Measurements from ENCODE around the gene RXYLT1.
"Not testable (repeated sequence)": the region's sequence is repeated elsewhere in the genome, so short reads cannot be mapped to it uniquely, and the experiment has no call there.

GRCh38 chr12:63733585-63733984 is 46.1 kb upstream of the RXYLT1 start:
- not testable (repeated sequence) for TF ChIP-seq CTCF (IDR thresholded peaks at IDR 0.05; ENCODE audit: insufficient read depth, low read length); POLR2AphosphoS5 (IDR thresholded peaks at IDR 0.05; ENCODE audit: low read depth); GABPA (IDR thresholded peaks at IDR 0.05; ENCODE audit: low read depth); SPI1 (IDR thresholded peaks at IDR 0.05; ENCODE audit: borderline replicate concordance, low read depth)
- TF ChIP-seq, protein P1, sequence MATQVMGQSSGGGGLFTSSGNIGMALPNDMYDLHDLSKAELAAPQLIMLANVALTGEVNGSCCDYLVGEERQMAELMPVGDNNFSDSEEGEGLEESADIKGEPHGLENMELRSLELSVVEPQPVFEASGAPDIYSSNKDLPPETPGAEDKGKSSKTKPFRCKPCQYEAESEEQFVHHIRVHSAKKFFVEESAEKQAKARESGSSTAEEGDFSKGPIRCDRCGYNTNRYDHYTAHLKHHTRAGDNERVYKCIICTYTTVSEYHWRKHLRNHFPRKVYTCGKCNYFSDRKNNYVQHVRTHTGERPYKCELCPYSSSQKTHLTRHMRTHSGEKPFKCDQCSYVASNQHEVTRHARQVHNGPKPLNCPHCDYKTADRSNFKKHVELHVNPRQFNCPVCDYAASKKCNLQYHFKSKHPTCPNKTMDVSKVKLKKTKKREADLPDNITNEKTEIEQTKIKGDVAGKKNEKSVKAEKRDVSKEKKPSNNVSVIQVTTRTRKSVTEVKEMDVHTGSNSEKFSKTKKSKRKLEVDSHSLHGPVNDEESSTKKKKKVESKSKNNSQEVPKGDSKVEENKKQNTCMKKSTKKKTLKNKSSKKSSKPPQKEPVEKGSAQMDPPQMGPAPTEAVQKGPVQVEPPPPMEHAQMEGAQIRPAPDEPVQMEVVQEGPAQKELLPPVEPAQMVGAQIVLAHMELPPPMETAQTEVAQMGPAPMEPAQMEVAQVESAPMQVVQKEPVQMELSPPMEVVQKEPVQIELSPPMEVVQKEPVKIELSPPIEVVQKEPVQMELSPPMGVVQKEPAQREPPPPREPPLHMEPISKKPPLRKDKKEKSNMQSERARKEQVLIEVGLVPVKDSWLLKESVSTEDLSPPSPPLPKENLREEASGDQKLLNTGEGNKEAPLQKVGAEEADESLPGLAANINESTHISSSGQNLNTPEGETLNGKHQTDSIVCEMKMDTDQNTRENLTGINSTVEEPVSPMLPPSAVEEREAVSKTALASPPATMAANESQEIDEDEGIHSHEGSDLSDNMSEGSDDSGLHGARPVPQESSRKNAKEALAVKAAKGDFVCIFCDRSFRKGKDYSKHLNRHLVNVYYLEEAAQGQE (IDR thresholded peaks at IDR 0.05; ENCODE audit: insufficient replicate concordance, low read depth) = not testable (repeated sequence)

Data from HL-60 (cell line).